ENCODE data around the gene CCDC187. TPM values are rescaled to one million over a fixed set of nuclear protein-coding genes. Genes with fewer than 3 reads are reported as not detected.

CCDC187 gene
- total RNA-seq, 1 donor from 2014 or later: 1.4 TPM

GRCh38 chr9:136265561-136266355, 38.1 kb downstream of the CCDC187 start:
- peaks cover 6% of the 10 kb centered on the region for H3K4me1 Mint-ChIP-seq (ENCODE audit: low read depth)
- no peak overlapping the region for H3K4me3 Mint-ChIP-seq (ENCODE audit: low read depth)
- TF ChIP-seq CTCF (IDR thresholded peaks at IDR 0.05; ENCODE audit: unreplicated experiment): no peak
- no peak overlapping the region for H3K27ac Mint-ChIP-seq
- H3K27me3 Mint-ChIP-seq: peaks cover 14% of the 10 kb centered on the region
- no peaks in the 10 kb centered on the region for H3K9me3 Mint-ChIP-seq (ENCODE audit: low read depth)
- H3K36me3 Mint-ChIP-seq (ENCODE audit: insufficient read depth): no peaks in the 10 kb centered on the region
- DNase-seq (ENCODE audit: low spot score, unreplicated experiment): no peak

DNA sequence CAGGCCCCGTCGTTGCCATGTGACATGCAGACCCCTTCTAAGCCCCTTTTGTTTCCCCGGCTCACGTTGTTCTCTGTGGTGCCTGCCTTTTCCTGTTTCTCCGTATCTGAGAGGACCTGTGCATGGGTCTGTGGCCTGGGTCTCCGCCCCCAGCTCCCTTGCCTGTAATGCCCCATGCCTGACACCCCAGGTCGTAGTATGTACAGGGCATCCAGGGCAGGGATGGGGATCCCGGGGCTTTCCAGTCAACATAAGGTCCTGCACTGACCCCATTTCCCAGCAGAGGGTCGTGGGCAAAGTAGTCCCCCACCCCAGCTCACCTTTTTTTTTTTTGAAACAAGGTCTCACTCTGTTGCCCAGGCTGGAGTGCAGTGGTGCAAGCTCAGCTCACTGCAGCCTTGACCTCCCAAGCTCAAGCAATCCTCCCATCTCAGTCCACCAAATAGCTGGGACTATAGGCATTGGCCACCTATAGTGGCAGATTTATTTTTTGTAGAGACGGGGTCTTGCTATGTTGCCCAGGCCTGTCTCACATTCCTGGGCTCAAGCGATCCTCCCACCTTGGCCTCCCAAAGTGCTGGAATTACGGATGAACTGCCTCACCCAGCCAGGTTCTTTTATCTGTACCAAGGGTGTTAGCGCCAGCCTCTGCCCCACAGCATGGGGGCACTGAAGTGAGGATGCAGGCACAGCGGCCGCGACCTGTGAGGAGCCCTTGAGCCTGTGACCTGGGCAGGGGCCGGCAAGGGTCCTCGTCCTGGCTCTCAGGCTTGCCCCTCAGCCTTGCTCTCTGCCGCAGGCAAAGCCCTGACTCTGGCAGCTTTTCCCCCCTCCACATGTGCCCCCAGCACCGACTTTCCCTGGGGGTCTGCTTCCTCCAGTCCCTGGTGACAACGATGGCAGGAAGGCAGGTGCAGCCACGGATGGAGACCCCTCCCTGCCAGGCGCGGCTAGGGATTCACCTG, 39.2 kb downstream of the CCDC187 start:
- H3K9me3 Mint-ChIP-seq (ENCODE audit: low read depth): no peaks in the 10 kb centered on the region
- TF ChIP-seq CTCF (IDR thresholded peaks at IDR 0.05; ENCODE audit: unreplicated experiment): no peak
- no peak overlapping the region for H3K4me3 Mint-ChIP-seq (ENCODE audit: low read depth)
- DNase-seq (ENCODE audit: low spot score, unreplicated experiment): no peak
- H3K27me3 Mint-ChIP-seq: peaks cover 11% of the 10 kb centered on the region
- H3K4me1 Mint-ChIP-seq (ENCODE audit: low read depth): peaks cover 6% of the 10 kb centered on the region
- no peak overlapping the region for H3K27ac Mint-ChIP-seq
- H3K36me3 Mint-ChIP-seq (ENCODE audit: insufficient read depth): no peaks in the 10 kb centered on the region

- Mint-ChIP-seq H3K27ac (no peak overlapping the region), H3K4me1 (ENCODE audit: low read depth) (peaks cover 6% of the 10 kb centered on the region), H3K4me3 (ENCODE audit: low read depth) (no peak overlapping the region), H3K36me3 (ENCODE audit: insufficient read depth) (no peaks in the 10 kb centered on the region), H3K9me3 (ENCODE audit: low read depth) (no peaks in the 10 kb centered on the region), H3K27me3 (peaks cover 8% of the 10 kb centered on the region)
- DNase-seq (ENCODE audit: low spot score, unreplicated experiment): no peak
- TF ChIP-seq CTCF (IDR thresholded peaks at IDR 0.05; ENCODE audit: unreplicated experiment): no peak
Observed at GRCh38 chr9:136264031-136264430, 39.9 kb downstream of the CCDC187 start.

- TF ChIP-seq CTCF (IDR thresholded peaks at IDR 0.05; ENCODE audit: unreplicated experiment): no peak
- Mint-ChIP-seq H3K4me3 (ENCODE audit: low read depth) (no peak overlapping the region), H3K36me3 (ENCODE audit: insufficient read depth) (no peaks in the 10 kb centered on the region), H3K27me3 (peaks cover 4% of the 10 kb centered on the region), H3K4me1 (ENCODE audit: low read depth) (no peaks in the 10 kb centered on the region), H3K9me3 (ENCODE audit: low read depth) (no peaks in the 10 kb centered on the region), H3K27ac (no peak overlapping the region)
- DNase-seq (ENCODE audit: low spot score, unreplicated experiment): no peak
Observed at GRCh38 chr9:136262671-136263178, 41.2 kb downstream of the CCDC187 start.
